IMR-90 (cell line): ENCODE measurements around the gene PSRC1. TPM values are rescaled to one million over a fixed set of nuclear protein-coding genes. Genes with fewer than 3 reads are reported as not detected.

ENCODE experiments used
- ATAC-seq: fragments of 200-7000 bp; cut with Tn5 transposase; 2 replicates; pipeline ENCODE4 v1.9.1; 2020; ENCODE audit warnings: low read depth, mild to moderate bottlenecking, moderate library complexity
- BruUV-seq: library from RNA; stranded (reverse); fragments of 400-500 nt; replicated peaks from 2 replicates; lab custom pipeline; 2021; lab: Mats Ljungman, UMichigan
- CTCF ChIA-PET: fragments of 300-600 bp; formaldehyde crosslinking; extraction: SDS; loops from one replicate; lab custom pipeline; 2021; ENCODE audit warnings: antibody characterized with exemption; lab: Yijun Ruan, JAX
- POLR2A ChIA-PET: fragments of 300-600 bp; sonication (Branson Sonifier 250); formaldehyde crosslinking; loops from one replicate; lab custom pipeline; 2022; ENCODE audit warnings: antibody characterized with exemption; ENCODE audit not compliant: unreplicated experiment; lab: Charles Lee
- DNase-seq: peaks from one replicate; pipeline ENCODE4 v3.0.0; 2013
- H2AFZ ChIP-seq: replicated peaks from 2 replicates; pipeline ENCODE3; 2013; ENCODE audit warnings: low read length, mild to moderate bottlenecking; ENCODE audit not compliant: poor library complexity
- H2AK5ac ChIP-seq: 2 replicates; pipeline ENCODE4 v1.6.1; 2013; ENCODE audit warnings: low read depth, low read length, inconsistent platforms
- H2AK9ac ChIP-seq: replicated peaks from 2 replicates; pipeline ENCODE3; 2013; ENCODE audit warnings: mild to moderate bottlenecking, low read depth, low read length, moderate library complexity; ENCODE audit not compliant: poor library complexity
- H2BK120ac ChIP-seq: 2 replicates; pipeline ENCODE4 v1.6.1; 2013; ENCODE audit warnings: low read depth, low read length, inconsistent platforms
- H2BK15ac ChIP-seq: 3 replicates; pipeline ENCODE4 v1.6.1; 2013; ENCODE audit warnings: low read depth, low read length, inconsistent platforms
- H2BK20ac ChIP-seq: 2 replicates; pipeline ENCODE4 v1.6.1; 2013; ENCODE audit warnings: low read depth, mild to moderate bottlenecking, inconsistent platforms, low read length, moderate library complexity
- H2BK5ac ChIP-seq: 2 replicates; pipeline ENCODE4 v1.6.1; 2013; ENCODE audit warnings: mild to moderate bottlenecking, low read depth, low read length, inconsistent platforms; ENCODE audit not compliant: poor library complexity, severe bottlenecking
- H3K14ac ChIP-seq: replicated peaks from 2 replicates; pipeline ENCODE4 v1.6.1; 2013; ENCODE audit warnings: low read depth, low read length, inconsistent platforms
- H3K18ac ChIP-seq: 2 replicates; pipeline ENCODE4 v1.6.1; 2013; ENCODE audit warnings: low read depth, low read length, control low read depth
- H3K23ac ChIP-seq: 2 replicates; pipeline ENCODE4 v1.6.1; 2013; ENCODE audit warnings: low read depth, low read length, inconsistent platforms
- H3K27ac ChIP-seq: 2 replicates; pipeline ENCODE4 v1.5.1; 2013; ENCODE audit warnings: mild to moderate bottlenecking, control low read depth, low read length; ENCODE audit not compliant: insufficient read depth
- H3K27me3 ChIP-seq: 2 replicates; pipeline ENCODE4 v1.6.1; 2013; ENCODE audit warnings: low read length; ENCODE audit not compliant: control insufficient read depth, insufficient read depth
- H3K36me3 ChIP-seq: 2 replicates; pipeline ENCODE4 v1.6.1; 2013; ENCODE audit warnings: low read length, mixed read lengths; ENCODE audit not compliant: control insufficient read depth, insufficient read depth
- H3K4ac ChIP-seq: 2 replicates; pipeline ENCODE4 v1.6.1; 2013; ENCODE audit warnings: low read depth, low read length, inconsistent platforms
- H3K4me1 ChIP-seq: 2 replicates; pipeline ENCODE4 v1.6.1; 2013; ENCODE audit warnings: low read length, mixed read lengths; ENCODE audit not compliant: control insufficient read depth, insufficient read depth
- H3K4me2 ChIP-seq: 2 replicates; pipeline ENCODE4 v1.6.1; 2013; ENCODE audit warnings: low read depth, mild to moderate bottlenecking, control low read depth, low read length, moderate library complexity
- H3K4me3 ChIP-seq: 2 replicates; pipeline ENCODE4 v1.5.1; 2013; ENCODE audit warnings: low read depth, mild to moderate bottlenecking, control low read depth, low read length, moderate library complexity; ENCODE audit not compliant: insufficient read depth
- H3K56ac ChIP-seq: 2 replicates; pipeline ENCODE4 v1.6.1; 2013; ENCODE audit warnings: low read length, inconsistent platforms; ENCODE audit not compliant: insufficient read depth; ENCODE audit errors: extremely low read depth
- H3K79me1 ChIP-seq, 2 experiments: 2 replicates each; pipeline ENCODE4 v1.6.1; 2013; ENCODE audit warnings: low read length in 2 of 2, inconsistent platforms in 1 of 2, low read depth in 1 of 2
- H3K9ac ChIP-seq: 2 replicates; pipeline ENCODE4 v1.6.1; 2013; ENCODE audit warnings: low read depth, low read length, control low read depth
- H3K9me1 ChIP-seq: 2 replicates; pipeline ENCODE4 v1.6.1; 2013; ENCODE audit warnings: low read length, inconsistent platforms; ENCODE audit not compliant: insufficient read depth
- H3K9me3 ChIP-seq: 2 replicates; pipeline ENCODE4 v1.6.1; 2013; ENCODE audit warnings: low read length; ENCODE audit not compliant: control insufficient read depth, insufficient read depth
- H4K20me1 ChIP-seq: 2 replicates; pipeline ENCODE4 v1.6.1; 2013; ENCODE audit warnings: low read length, inconsistent platforms; ENCODE audit not compliant: insufficient read depth
- H4K5ac ChIP-seq: 2 replicates; pipeline ENCODE4 v1.6.1; 2013; ENCODE audit warnings: mild to moderate bottlenecking, low read depth, low read length, control low read depth
- H4K8ac ChIP-seq, 2 experiments: 2 replicates each; pipeline ENCODE4 v1.6.1; 2013; ENCODE audit warnings: low read depth in 2 of 2, low read length in 2 of 2, control low read depth in 1 of 2, inconsistent platforms in 1 of 2
- H4K91ac ChIP-seq: 2 replicates; pipeline ENCODE4 v1.6.1; 2013; ENCODE audit warnings: low read depth, low read length, inconsistent platforms; ENCODE audit not compliant: insufficient read depth
- BHLHE40 ChIP-seq: fragments of 150-350 bp; IDR thresholded peaks from 2 replicates; pipeline ENCODE4 v1.6.1; 2016; ENCODE audit warnings: mild to moderate bottlenecking, low read depth, low read length
- CHD1 ChIP-seq: IDR thresholded peaks from 2 replicates; pipeline ENCODE4 v1.6.1; 2012; ENCODE audit warnings: low read depth, low read length, improper control_type of control experiment
- CTCF ChIP-seq: conservative IDR thresholded peaks from 2 replicates; pipeline ENCODE4 v1.5.1; 2012; ENCODE audit warnings: mild to moderate bottlenecking, low read depth, low read length, improper control_type of control experiment
- FOS ChIP-seq: fragments of 150-350 bp; IDR thresholded peaks from 2 replicates; pipeline ENCODE4 v1.6.1; 2016; ENCODE audit warnings: low read depth, low read length
- MAZ ChIP-seq: IDR thresholded peaks from 2 replicates; pipeline ENCODE4 v1.6.1; 2012; ENCODE audit warnings: low read depth, mild to moderate bottlenecking, low read length, improper control_type of control experiment, moderate library complexity, borderline replicate concordance
- NFE2L2 ChIP-seq: fragments of 150-350 bp; IDR thresholded peaks from 2 replicates; pipeline ENCODE4 v1.6.1; 2016; ENCODE audit warnings: low read depth, mild to moderate bottlenecking, low read length
- POLR2A ChIP-seq: IDR thresholded peaks from 2 replicates; pipeline ENCODE4 v1.6.1; 2012; ENCODE audit warnings: mild to moderate bottlenecking, low read depth, low read length
- RAD21 ChIP-seq: IDR thresholded peaks from 2 replicates; pipeline ENCODE4 v1.6.1; 2012; ENCODE audit warnings: low read length, improper control_type of control experiment
- RFX5 ChIP-seq: IDR thresholded peaks from 2 replicates; pipeline ENCODE4 v1.8.0; 2012; ENCODE audit warnings: low read depth, mild to moderate bottlenecking, low read length, moderate library complexity
- SMC3 ChIP-seq: fragments of 150-350 bp; IDR thresholded peaks from 2 replicates; pipeline ENCODE4 v1.6.1; 2016; ENCODE audit warnings: low read depth, mild to moderate bottlenecking, antibody characterized with exemption, low read length, moderate library complexity
- USF2 ChIP-seq: fragments of 150-350 bp; IDR thresholded peaks from 2 replicates; pipeline ENCODE4 v1.6.1; 2017; ENCODE audit warnings: mild to moderate bottlenecking, antibody characterized with exemption, low read length, low read depth
- WGBS, 2 experiments: methylation state at CpG; one replicate each; pipeline versions ENCODE4 v1.1.5 to v1.1.7; 2013; ENCODE audit warnings: missing lambda C conversion rate in 2 of 2; ENCODE audit not compliant: insufficient read length in 1 of 2; ENCODE audit errors: extremely low coverage in 2 of 2; 5-methylcytosine and 5-hydroxymethylcytosine counted together
- dilution Hi-C: fragments of 300-500 bp; cut with HindIII; formaldehyde crosslinking; loops from one replicate; pipeline ENCODE4 v1.14.3; 2018; ENCODE audit warnings: low sequenced_read_pairs; ENCODE audit not compliant: unreplicated experiment
- in situ Hi-C: fragments of 300-500 bp; cut with MboI; formaldehyde crosslinking; loops from 3 replicates; pipeline ENCODE4 v1.14.3; 2019; ENCODE audit warnings: low sequenced_read_pairs, inconsistent platforms, mixed read lengths
- intact Hi-C: fragments of 100-400 bp; cut with micrococcal nuclease; formaldehyde crosslinking; loops from 2 replicates; pipeline ENCODE4 v1.10.0; 2022
- polyA plus RNA-seq, 3 experiments: library from polyadenylated mRNA; depleted of rRNA; stranded (reverse); fragments of >200 nt; gene quantifications; 2 replicates each; pipeline ENCODE4 v1.2.3, GENCODE V29; 2012; ENCODE audit warnings: low replicate concordance in 1 of 3
- total RNA-seq: library from RNA; depleted of rRNA; stranded (reverse); fragments of >200 nt; gene quantifications from 2 replicates; pipeline ENCODE4 v1.2.3, GENCODE V29; 2012

The PSRC1 gene
- total and polyA plus RNA-seq, 2 of the 4 experiments (the other 2 are of a cell fraction) = 34.6 to 40.3 TPM

- no peak for TF ChIP-seq USF2
Observed at GRCh38 chr1:109282497-109282951, 421 bp downstream of the PSRC1 start (continued).

GRCh38 chr1:109281680-109282496, 1.1 kb downstream of the PSRC1 start:
- Histone ChIP-seq H2BK5ac (peak overlapping the region; percentile 73), H3K9ac (peak overlapping the region; percentile 82), H3K79me1 (peaks cover 15 to 56% of the 10 kb centered on the region in 2 experiments), H3K4me1 (peaks cover 7% of the 10 kb centered on the region), H3K56ac (peak overlapping the region; percentile 72), H2AFZ (peak overlapping the region; percentile 84), H3K9me3 (no peaks in the 10 kb centered on the region), H3K4me2 (peak overlapping the region; percentile 96), H2BK20ac (peak overlapping the region; percentile 8; the same call in 1 of the 2 replicates), H4K20me1 (no peaks in the 10 kb centered on the region), H4K5ac (peak overlapping the region; percentile 76), H2AK5ac (peak overlapping the region; percentile 63), H3K4me3 (peak overlapping the region; percentile 63), H2BK15ac (peak overlapping the region; percentile 12; the same call in 1 of the 3 replicates), H4K91ac (peak overlapping the region; percentile 71), H3K9me1 (peaks cover 6% of the 10 kb centered on the region; the same call in 1 of the 2 replicates), H2BK120ac (peak overlapping the region; percentile 61), H3K36me3 (peaks cover 6% of the 10 kb centered on the region), H3K18ac (peak overlapping the region; percentile 17), H3K4ac (peak overlapping the region; percentile 85), H3K27ac (peak overlapping the region; percentile 73), H3K23ac (peak overlapping the region; percentile 93), H3K14ac (peak overlapping the region; percentile 48), H3K27me3 (no peaks in the 10 kb centered on the region), H2AK9ac (peak overlapping the region; percentile 88), H4K8ac (peak overlapping the region; percentile 32 to 74; a peak in 3 of 4 replicates)
- ATAC-seq (peak; percentile 3; the same call in 1 of the 2 replicates), DNase-seq (no peak)
- intact Hi-C loops (loop anchor here (1.0 to 10.0 kb wide), 2 partner anchors 117 to 343 kb away; no protein-coding TSS in a partner anchor), dilution Hi-C loops (no loop called here), in situ Hi-C loops (no loop called here)
- WGBS, 2 experiments = 36% methylated on average over 7 of the region's 28 CpGs; no CpG with 5 or more reads in 1 of the 2 experiments
- POLR2A ChIA-PET = interaction anchor here (0.8 to 1.6 kb wide), 2 partner anchors 41 to 89 kb away, joined by 3 read pairs; no protein-coding TSS in a partner anchor
- no TSS peak for BruUV-seq
- CTCF ChIA-PET = interaction anchor here (1.0 kb wide), 1 partner anchor 27 kb away, joined by 3 read pairs; no protein-coding TSS in a partner anchor
- TF ChIP-seq SMC3 = no peak
- TF ChIP-seq CTCF = no peak
- TF ChIP-seq USF2 = no peak
- no peak for TF ChIP-seq CHD1
- no peak for TF ChIP-seq FOS
- TF ChIP-seq MAZ = no peak
- no peak for TF ChIP-seq NFE2L2
- TF ChIP-seq RFX5 = no peak
- TF ChIP-seq RAD21 = no peak
- no peak for TF ChIP-seq BHLHE40
- no peak for TF ChIP-seq POLR2A
